GM19395 (cell line): ENCODE data around the gene NLGN4Y.

Experiments used
- ATAC-seq: cut with Tn5 transposase; IDR thresholded peaks from one replicate; pipeline ENCODE4 v1.9.1; 2021; ENCODE audit warnings: mild to moderate bottlenecking, moderate library complexity; ENCODE audit not compliant: unreplicated experiment

Gene NLGN4Y

DNA sequence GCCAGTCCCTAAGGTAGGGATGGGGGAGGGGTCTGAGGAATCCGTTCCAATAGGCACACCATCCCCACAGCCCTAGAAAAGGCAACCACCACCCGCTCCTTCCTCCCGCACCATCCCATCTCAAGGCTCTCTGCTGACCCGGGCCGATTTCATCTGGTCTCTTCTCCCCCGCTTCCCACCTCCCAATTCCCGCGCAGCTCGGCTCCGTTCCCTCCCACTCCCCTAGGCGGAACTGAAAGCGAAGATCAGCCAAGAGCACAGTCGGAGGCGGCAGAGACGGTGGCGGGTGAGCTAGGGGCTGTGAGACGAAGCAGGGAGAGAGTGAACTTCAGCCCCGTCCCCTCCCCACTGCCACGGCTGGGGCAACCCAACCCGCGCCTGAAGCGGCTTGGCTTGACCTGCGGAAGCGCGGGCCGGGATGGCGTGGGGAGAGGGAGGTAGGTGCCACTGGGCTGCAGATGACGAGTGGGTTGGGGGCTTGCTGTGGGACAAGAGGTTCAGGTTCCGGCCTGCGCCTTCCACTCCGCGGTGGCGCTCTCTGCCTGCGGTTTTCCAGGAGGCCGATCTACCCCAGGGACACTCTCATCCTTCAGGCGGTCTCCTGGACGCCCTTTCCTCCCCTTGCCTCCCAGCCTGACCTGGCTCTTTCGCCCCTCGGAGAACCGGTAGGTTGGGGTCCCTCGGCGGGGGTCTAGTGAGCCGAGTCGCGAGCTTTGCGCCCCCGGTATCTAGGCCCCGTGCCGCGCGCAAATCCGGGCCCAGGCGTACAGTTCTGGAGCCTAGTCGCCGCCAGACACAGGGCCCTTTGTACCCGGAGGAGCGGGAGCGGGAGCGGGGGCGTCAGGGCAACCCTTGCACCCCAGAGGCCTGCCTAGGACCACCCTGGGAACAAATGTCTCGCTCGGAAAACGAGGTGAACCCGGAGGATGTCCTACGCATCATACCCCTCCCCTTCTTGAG lies at the start of gene NLGN4Y:
Gene NLGN4Y (plus strand): TSS at position 258 of the 960 bp plus-strand sequence. CDS start 97,591 bp downstream, outside the sequence.
- ATAC-seq, result no peak

DNA sequence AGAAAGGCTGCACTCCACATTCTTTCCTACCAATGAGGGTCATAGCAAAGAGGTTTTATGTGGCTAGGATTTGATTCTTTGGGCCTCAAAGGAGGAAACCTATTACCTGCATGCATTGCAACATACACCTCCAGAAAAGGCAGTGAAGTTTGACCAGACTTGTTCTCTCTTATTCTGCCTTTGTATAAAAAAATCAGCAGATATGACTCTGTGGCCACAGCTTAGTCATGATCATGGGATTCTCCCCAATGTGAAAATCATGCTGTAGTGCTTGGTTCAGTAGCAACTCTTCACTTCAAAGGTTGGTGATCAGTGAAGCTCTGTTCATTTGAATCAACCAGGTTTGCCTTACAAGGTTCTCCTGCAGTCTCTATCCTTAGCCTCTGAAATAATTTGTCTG lies 38.4 kb upstream of the NLGN4Y start:
- no peak for ATAC-seq

DNA sequence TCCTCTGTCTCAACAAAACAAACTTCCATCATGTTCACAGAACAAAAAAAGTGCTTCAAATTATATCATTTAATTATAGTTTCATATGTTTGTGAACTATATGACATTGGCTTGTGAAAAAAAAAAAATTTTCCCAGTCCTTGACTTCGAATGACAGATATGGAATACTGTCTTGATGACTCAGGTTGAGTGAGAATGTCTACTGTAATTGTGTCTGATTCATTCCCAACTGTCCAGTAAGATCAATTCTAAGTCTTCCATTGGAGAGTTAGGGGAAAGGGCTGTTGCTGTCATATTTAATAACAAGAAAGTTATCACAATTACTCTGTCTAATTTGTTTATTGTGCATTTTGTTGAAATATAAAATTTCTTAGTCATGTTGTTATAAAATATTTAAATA lies 34.1 kb upstream of the NLGN4Y start:
- ATAC-seq, result no peak

DNA sequence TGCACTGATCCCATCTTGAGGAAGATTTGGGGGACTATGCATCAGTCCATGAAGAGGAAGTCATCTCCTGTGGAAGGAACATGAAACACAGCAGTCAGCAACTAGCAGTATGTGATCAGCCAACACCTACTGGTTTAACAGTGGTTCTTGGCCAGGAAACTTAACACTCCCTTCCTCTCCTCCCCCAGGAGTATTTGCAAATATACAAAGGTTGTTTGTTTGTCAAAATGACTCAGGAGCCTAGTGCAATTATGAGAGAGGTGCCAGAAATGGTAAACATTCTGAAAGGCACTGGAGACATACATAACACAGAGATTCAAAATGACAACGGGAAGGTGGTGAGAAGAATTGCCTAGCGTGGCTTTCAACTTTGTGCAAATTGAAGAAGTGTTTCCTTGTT lies 26.3 kb upstream of the NLGN4Y start:
- ATAC-seq, result no peak

DNA sequence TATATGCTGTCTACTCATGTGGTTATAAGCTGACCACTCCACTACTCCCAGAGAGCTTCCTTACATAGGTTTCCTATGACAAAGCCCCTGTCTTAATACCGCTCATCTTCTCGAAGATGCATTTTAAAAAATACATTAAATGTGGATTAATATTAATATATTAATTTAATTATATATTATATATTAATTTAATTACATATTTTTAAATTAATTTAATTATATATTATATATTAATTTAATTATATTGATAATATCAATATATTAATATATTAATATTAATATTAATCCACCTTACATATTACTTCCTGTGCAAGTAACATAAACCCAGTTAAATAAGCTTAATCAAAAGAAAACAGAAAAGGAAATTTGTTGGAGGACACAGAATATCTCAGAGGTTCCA lies 19.7 kb upstream of the NLGN4Y start:
- no peak for ATAC-seq

DNA sequence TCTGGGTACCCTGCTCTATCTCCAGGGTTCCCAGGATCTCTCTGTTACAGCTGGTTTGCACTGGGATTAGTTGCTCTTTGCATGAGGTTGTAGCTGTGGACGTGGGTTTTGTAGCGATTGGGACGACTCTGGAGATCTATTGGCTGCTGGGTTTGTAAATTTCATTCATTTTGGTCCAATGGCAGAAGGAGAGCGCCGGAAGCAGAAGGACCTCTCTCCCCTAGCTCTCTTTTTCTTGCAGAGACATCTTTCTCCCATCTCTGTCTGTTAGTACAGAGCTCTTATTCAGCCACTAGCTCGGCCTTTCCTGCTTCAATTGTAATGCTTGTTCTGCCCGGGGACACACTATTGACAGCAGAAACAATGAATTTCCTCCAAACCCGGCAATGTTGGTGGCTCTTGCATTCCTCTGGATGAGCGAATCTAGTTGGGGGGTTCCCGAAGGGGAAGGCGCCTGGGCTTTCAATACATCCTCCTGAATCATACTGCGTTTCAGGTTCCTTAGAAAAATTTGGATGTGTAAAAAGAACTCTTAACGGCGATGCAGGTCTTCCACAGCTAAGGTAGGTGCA lies 1.9 kb upstream of the NLGN4Y start:
- ATAC-seq, result no peak

DNA sequence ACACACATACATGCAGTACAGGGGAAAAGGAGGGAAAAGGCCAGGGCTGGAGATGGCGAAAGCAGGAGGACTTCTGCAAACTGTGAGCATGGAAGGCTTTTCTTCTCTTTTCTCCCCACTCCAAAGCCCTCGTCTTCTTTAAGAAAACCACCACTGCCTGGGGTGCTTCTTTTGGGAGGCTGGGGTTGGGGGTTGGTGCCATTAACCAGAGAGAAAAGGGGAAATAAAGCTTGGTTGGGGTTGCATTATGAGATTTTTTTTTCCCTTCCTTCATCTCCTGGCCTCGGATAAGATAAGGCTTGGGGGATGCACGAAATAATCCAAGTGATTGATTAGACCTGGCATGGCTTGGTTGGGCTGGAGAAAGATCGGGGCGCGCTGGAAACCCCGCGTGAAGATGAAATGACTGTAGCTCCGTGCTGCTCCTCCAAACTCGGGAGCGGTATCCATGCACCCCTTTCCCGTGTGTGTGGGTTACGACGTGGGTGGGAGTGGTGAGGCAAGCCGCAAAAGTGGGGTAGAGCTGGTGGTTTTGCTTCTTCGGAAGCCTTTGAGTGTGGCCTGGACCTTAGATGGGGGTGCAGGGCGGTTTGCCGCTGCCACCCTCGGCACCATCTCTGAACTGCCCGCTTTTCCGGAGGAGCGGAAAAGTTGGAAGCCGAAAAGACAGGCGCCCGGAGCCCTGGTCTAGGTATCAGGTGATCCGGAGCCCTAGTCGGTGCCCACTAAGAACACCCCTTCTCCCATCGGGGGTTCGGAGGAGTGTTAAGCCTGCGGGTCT lies 648 bp upstream of the NLGN4Y start:
- no peak for ATAC-seq

DNA sequence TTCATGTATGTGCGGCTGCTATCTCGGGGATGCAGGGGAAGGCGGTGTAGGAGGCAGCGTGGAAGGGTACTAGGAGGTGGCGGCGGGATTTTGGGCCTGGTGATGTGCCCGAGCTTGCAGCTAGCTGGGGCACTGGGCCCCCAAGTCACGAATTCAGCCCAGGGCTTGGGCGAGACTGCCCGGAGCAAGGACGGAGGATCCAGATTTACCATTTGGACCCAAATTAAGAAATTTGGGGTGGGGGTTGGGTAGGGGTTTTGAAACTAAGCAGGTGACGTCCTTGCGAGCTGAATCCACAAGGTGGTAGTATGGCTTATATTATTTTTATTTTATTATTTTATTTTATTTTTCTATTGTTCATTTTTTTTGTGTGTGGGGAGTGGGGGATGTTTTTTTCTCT lies 986 bp downstream of the NLGN4Y start:
- no peak for ATAC-seq

DNA sequence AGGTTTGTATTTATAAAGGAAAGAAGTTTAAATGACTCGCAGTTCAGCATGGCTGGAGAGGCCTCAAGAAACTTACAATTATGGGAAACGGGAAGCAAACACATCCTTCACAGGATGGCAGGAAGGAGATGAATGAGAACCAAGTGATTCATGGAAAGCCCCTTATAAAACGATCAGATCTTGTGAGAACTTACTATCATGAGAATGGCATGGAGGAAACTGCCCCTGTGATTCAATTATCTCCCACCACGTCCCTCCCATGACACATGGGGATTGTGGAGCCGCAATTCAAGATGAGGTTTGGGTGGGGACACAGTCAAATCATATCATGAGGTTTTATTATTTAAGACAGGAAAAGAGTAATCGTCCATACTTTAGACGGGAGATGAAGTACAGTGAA lies 4.0 kb downstream of the NLGN4Y start:
- no peak for ATAC-seq

DNA sequence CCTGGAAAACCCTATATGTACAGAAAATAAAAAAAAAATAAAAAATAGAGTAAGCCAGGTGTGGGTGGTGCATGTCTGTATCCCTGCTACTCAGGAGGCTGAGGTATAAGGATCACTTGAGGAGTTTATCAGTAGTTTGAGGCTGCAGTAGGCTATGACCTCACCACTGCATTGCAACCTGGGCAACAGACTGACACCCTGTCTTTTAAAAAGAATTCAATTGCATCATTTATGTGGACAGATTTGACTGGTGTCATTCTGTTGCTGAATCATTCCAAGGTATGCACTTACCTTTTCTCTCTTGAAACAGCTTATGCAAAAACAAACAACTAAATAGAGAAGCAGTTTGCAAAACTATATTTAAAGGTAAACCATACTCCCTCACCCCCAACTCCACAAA lies 12.4 kb downstream of the NLGN4Y start:
- no peak for ATAC-seq

DNA sequence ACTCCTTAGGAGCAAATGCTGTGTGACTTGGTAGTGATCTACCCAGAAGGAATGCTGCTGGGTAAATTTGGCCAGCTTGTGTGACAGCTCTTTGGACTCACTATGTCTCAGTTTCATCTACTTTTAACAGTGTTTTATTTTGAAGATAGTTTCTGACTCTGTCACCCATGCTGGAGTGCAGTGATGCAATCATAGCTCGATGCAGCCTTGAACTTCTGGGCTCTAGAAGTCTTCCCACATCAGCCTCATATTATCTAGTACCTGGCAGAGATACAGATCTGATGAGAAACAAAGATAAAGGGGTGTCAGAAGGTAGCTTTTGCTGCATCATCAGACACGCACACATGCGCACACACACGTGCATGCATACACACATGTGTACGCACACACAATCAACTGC lies 19.2 kb downstream of the NLGN4Y start:
- no peak for ATAC-seq

DNA sequence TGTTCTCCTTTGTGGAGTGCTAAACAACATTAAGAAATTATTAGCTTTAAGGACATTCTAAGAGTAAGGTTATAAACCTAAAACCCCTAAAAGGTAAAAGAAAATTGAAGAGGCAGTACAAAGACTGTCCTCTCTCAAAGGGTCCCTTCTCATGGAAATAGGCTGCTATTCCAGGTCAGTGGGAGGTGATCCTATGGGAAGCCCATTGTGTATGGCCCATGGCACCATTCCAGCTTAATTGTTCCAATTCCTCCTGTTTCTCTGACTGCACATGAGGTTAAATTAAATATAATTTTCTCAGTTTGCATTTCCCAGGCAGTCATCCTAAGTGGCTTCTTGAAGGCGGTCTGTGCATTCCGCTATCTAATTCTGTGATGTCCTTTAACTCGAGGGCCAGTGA lies 57.0 kb downstream of the NLGN4Y start:
- no peak for ATAC-seq

DNA sequence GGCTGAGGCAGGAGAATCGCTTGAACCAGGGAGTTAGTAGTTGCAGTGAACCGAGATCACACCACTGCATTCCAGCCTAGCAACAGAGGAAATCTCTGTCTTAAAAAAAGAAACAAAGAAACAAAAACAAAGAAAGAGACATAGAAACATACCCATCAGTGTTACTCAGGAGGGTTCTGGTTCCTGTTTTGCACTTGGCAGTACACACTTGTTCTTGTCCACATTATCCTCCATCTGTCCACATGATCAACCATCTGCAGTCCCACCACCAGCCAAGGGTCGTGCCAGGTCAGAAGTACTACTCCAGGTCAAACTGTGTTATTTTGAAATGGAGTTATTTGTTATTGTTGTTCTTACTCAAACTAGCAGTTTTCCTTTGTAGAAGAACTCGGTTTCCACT lies 62.4 kb downstream of the NLGN4Y start:
- no peak for ATAC-seq

DNA sequence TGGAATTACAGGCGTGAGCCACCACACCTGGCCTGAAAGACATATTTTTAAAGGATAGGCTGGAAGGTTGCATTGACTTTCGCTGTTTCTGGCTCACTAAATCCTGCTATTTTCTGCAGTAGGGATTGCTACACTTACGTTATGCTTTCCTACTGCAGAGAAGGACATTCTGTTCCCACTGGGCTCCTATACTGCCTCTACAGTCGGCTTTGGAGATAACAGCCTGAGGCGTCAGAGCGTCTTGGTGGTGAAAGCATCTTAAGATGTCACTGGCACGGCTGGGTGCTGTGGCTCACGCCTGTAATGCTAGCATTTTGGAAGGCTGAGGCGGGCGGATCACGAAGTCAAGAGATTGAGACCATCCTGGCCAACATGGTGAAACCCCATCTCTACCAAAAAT lies 77.0 kb downstream of the NLGN4Y start:
- ATAC-seq, result no peak

DNA sequence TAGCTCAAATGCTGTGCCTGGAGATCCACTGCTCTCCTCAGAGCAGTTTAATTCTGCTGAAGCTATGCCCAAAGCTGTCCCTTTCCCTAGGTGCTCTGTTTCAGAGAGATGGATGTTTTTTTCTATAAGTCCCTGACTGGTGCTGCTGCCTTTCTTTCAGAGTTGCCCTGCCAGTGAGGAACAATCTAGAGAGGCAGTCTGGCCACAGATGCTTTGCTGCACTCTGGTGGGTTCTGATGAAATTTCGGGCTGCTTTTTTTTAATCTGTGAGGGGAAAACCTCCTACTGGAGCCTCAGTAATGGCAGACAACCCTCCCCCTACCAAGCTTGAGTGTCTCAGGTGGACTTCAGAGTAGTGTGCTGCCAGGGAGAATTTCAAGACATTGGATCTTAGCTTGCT lies 93.3 kb downstream of the NLGN4Y start:
- no peak for ATAC-seq

DNA sequence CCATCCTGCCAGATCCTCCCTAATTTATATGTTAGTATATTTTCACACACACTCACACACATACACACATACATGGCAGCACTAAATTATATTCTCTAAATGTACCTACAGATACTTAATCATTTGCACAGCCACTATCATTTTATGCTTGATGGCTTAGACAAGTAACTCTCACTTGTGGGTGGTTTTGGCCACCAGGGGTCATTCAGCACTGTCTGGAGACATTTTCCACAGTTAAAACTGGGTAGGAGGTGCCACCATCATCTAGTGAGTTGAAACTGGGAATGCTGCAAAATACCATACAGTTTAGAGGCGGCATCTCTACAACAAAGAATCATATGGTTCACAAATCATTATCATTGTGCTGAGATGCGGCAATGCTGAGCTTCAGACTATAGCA lies 94.2 kb downstream of the NLGN4Y start:
- no peak for ATAC-seq

DNA sequence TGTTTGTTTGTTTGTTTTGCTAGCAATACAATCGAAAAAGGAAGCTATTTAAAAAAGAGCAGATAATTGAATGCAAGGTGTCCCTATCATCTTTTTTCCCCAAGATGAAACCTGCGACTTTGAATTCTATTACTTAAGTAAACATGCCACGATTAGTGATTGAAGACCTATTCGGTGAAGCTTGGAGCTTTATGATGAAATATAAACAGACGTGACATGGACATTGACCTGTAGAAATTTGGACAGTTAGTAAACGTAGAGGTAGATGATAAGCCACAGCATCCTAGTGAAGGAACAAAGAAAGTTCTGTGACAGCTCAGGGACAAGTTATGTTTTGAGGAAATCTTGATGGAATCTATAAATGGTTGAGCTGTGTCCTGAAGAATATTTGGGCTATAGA lies 103.9 kb downstream of the NLGN4Y start:
- ATAC-seq, result no peak

DNA sequence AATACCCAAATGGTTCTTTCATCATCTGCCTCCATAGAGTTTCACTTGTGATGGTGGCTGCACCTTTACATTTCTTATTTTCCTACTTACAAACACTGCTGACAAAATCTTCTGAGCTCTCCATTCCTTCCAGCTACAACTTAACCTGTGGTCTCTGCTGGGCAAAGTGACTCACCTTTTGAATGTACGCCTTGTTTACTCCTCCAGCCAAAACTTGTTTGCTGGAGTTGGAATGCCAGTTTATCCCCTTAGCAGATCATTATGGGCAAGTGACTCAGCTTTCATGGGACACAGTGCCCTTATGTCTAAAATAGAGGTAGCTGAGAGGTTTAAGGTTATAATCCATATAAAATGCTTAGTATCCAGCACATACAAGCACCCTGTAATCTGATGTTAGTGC lies 107.3 kb downstream of the NLGN4Y start:
- ATAC-seq, result no peak

DNA sequence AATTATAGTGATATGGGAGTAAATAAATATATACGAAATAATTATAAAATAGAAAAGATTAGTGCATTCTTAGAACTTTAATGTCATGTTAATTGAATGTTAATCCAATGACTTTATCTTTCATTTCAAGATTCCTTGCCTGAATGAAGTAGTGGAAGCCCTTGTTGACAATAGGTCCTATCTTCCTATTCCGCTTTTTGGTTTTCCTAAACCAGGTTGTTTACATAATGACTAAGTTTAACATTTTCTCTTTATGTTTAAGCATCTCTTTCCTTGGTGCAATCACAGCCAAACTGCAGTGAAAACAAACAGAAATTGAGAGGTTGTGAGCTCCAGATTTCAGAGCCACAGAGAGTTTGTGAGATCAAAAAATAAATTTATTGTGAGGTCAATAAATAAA lies 109.4 kb downstream of the NLGN4Y start:
- ATAC-seq, result no peak

DNA sequence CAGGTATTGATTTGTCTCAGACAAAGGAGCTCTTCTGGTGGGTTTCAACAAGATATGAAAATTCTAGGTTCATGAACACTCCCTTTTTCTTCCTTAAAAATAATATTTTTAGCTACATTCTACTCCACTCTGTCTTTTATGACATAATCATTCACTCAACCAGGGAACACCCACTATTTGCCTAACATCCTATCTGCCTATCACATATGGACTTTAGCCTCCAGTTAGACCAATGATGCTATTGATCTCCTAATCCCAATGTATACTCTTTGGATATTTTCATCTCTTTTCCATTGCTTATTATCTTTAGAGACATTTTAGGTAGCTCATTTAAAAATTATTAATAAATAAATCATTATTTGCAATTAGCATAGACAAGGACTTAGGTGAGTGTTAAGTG lies 110.6 kb downstream of the NLGN4Y start:
- ATAC-seq, result no peak

DNA sequence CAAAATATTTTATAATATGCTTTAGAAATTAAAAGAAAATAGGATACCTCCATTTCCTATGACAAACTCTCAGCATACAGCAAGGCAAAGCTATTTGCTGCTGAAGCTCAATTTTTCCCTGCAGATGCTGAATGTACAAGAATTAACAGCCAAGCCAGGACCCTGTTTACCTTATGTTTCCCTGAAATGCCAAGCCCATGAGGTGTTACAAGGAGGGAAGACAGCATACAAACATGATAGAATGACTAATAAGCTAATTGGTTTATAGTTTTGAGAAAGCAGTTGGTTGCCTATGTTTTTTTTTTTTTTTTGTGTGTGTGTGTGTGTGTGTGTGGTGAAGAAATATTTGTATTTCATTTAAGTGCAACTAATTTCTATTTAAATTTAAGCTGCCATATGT lies 113.2 kb downstream of the NLGN4Y start:
- ATAC-seq, result no peak

DNA sequence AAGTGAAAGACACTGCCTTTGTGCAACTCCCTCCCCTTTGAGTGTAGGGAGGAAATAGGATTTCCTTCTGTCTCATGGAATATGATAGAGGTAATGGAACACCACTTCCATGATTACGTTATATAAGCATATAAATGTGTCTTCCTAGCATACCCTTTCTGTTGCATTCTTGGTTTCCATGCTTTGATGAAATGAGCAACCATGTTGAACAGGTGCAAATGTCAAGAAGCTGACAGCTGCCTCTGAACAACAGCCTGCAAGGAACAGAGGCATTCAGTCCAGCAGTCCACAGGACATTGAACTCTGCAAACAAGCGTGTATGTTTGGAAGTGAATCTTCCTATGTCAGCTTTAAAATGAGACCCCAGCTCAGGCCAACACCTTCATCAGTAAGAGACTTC lies 117.5 kb downstream of the NLGN4Y start:
- no peak for ATAC-seq
